NCI-H748 (cell line): ENCODE measurements around the gene NAPG.
A peak's percentile ranks its signal among the peaks of the same experiment; 100 is the strongest.
"Not testable (repeated sequence)": the region's sequence is repeated elsewhere in the genome, so short reads cannot be mapped to it uniquely, and the experiment has no call there.

ENCODE experiments used
- DNase-seq: peaks from one replicate; lab custom pipeline; 2025; ENCODE audit not compliant: unreplicated experiment; lab: John Stamatoyannopoulos, UW

NAPG gene

GRCh38 chr18:10514082-10514481, 11.7 kb upstream of the NAPG start:
- no peak for DNase-seq

- no peak for DNase-seq
These were observed 11.2 kb upstream of the NAPG start for GRCh38 chr18:10514601-10515000.

- DNase-seq = no peak
These were observed 10.4 kb upstream of the NAPG start for GRCh38 chr18:10515456-10515855.

- no peak for DNase-seq
These were observed 9.7 kb upstream of the NAPG start for GRCh38 chr18:10516078-10516477.

- DNase-seq = peak; percentile 82
These were observed 7.1 kb upstream of the NAPG start for GRCh38 chr18:10518595-10519255.

GRCh38 chr18:10519366-10519765, 6.5 kb upstream of the NAPG start:
- DNase-seq = no peak

GRCh38 chr18:10519999-10520935, 5.6 kb upstream of the NAPG start:
- DNase-seq = peak; percentile 91

GRCh38 chr18:10521566-10521965, 4.3 kb upstream of the NAPG start:
- no peak for DNase-seq

GRCh38 chr18:10522574-10522973, 3.3 kb upstream of the NAPG start:
- no peak for DNase-seq

- DNase-seq = no peak
These were observed 2.3 kb upstream of the NAPG start for GRCh38 chr18:10523544-10523943.

GRCh38 chr18:10524507-10525370, 1.1 kb upstream of the NAPG start:
- no peak for DNase-seq

GRCh38 chr18:10525371-10525691, 496 bp upstream of the NAPG start:
- no peak for DNase-seq

GRCh38 chr18:10526561-10526949, 728 bp downstream of the NAPG start:
- DNase-seq = peak; percentile 51

GRCh38 chr18:10528439-10528838, 2.6 kb downstream of the NAPG start:
- DNase-seq = no peak

- no peak for DNase-seq
These were observed 4.2 kb downstream of the NAPG start for GRCh38 chr18:10530002-10530401.

- DNase-seq = no peak
These were observed 5.0 kb downstream of the NAPG start for GRCh38 chr18:10530852-10531251.

- DNase-seq = no peak
These were observed 7.3 kb downstream of the NAPG start for GRCh38 chr18:10533111-10533510.

GRCh38 chr18:10536280-10536679, 10.5 kb downstream of the NAPG start:
- DNase-seq = no peak

GRCh38 chr18:10537765-10538164, 11.9 kb downstream of the NAPG start:
- DNase-seq = no peak

- not testable (repeated sequence) for DNase-seq
These were observed 13.3 kb downstream of the NAPG start for GRCh38 chr18:10539124-10539523.

GRCh38 chr18:10543277-10543676, 17.4 kb downstream of the NAPG start:
- DNase-seq = no peak
